IMR-90 (cell line): ENCODE results near the gene CDA. TPM values are rescaled to one million over a fixed set of nuclear protein-coding genes. Genes with fewer than 3 reads are reported as not detected.

Experiments
- ATAC-seq: fragments of 200-7000 bp; cut with Tn5 transposase; 2 replicates; pipeline ENCODE4 v1.9.1; 2020; ENCODE audit warnings: low read depth, mild to moderate bottlenecking, moderate library complexity
- BruUV-seq: library from RNA; stranded (reverse); fragments of 400-500 nt; replicated peaks from 2 replicates; lab custom pipeline; 2021; lab: Mats Ljungman, UMichigan
- CTCF ChIA-PET: fragments of 300-600 bp; formaldehyde crosslinking; extraction: SDS; loops from one replicate; lab custom pipeline; 2021; ENCODE audit warnings: antibody characterized with exemption; lab: Yijun Ruan, JAX
- POLR2A ChIA-PET: fragments of 300-600 bp; sonication (Branson Sonifier 250); formaldehyde crosslinking; loops from one replicate; lab custom pipeline; 2022; ENCODE audit warnings: antibody characterized with exemption; ENCODE audit not compliant: unreplicated experiment; lab: Charles Lee
- DNase-seq: peaks from one replicate; pipeline ENCODE4 v3.0.0; 2013
- H2AFZ ChIP-seq: replicated peaks from 2 replicates; pipeline ENCODE3; 2013; ENCODE audit warnings: low read length, mild to moderate bottlenecking; ENCODE audit not compliant: poor library complexity
- H2AK5ac ChIP-seq: 2 replicates; pipeline ENCODE4 v1.6.1; 2013; ENCODE audit warnings: low read depth, low read length, inconsistent platforms
- H2AK9ac ChIP-seq: replicated peaks from 2 replicates; pipeline ENCODE3; 2013; ENCODE audit warnings: mild to moderate bottlenecking, low read depth, low read length, moderate library complexity; ENCODE audit not compliant: poor library complexity
- H2BK120ac ChIP-seq: 2 replicates; pipeline ENCODE4 v1.6.1; 2013; ENCODE audit warnings: low read depth, low read length, inconsistent platforms
- H2BK15ac ChIP-seq: 3 replicates; pipeline ENCODE4 v1.6.1; 2013; ENCODE audit warnings: low read depth, low read length, inconsistent platforms
- H2BK20ac ChIP-seq: 2 replicates; pipeline ENCODE4 v1.6.1; 2013; ENCODE audit warnings: low read depth, mild to moderate bottlenecking, inconsistent platforms, low read length, moderate library complexity
- H2BK5ac ChIP-seq: 2 replicates; pipeline ENCODE4 v1.6.1; 2013; ENCODE audit warnings: mild to moderate bottlenecking, low read depth, low read length, inconsistent platforms; ENCODE audit not compliant: poor library complexity, severe bottlenecking
- H3K14ac ChIP-seq: replicated peaks from 2 replicates; pipeline ENCODE4 v1.6.1; 2013; ENCODE audit warnings: low read depth, low read length, inconsistent platforms
- H3K18ac ChIP-seq: 2 replicates; pipeline ENCODE4 v1.6.1; 2013; ENCODE audit warnings: low read depth, low read length, control low read depth
- H3K23ac ChIP-seq: 2 replicates; pipeline ENCODE4 v1.6.1; 2013; ENCODE audit warnings: low read depth, low read length, inconsistent platforms
- H3K27ac ChIP-seq: 2 replicates; pipeline ENCODE4 v1.5.1; 2013; ENCODE audit warnings: mild to moderate bottlenecking, control low read depth, low read length; ENCODE audit not compliant: insufficient read depth
- H3K27me3 ChIP-seq: 2 replicates; pipeline ENCODE4 v1.6.1; 2013; ENCODE audit warnings: low read length; ENCODE audit not compliant: control insufficient read depth, insufficient read depth
- H3K36me3 ChIP-seq: 2 replicates; pipeline ENCODE4 v1.6.1; 2013; ENCODE audit warnings: low read length, mixed read lengths; ENCODE audit not compliant: control insufficient read depth, insufficient read depth
- H3K4ac ChIP-seq: 2 replicates; pipeline ENCODE4 v1.6.1; 2013; ENCODE audit warnings: low read depth, low read length, inconsistent platforms
- H3K4me1 ChIP-seq: 2 replicates; pipeline ENCODE4 v1.6.1; 2013; ENCODE audit warnings: low read length, mixed read lengths; ENCODE audit not compliant: control insufficient read depth, insufficient read depth
- H3K4me2 ChIP-seq: 2 replicates; pipeline ENCODE4 v1.6.1; 2013; ENCODE audit warnings: low read depth, mild to moderate bottlenecking, control low read depth, low read length, moderate library complexity
- H3K4me3 ChIP-seq: 2 replicates; pipeline ENCODE4 v1.5.1; 2013; ENCODE audit warnings: low read depth, mild to moderate bottlenecking, control low read depth, low read length, moderate library complexity; ENCODE audit not compliant: insufficient read depth
- H3K56ac ChIP-seq: 2 replicates; pipeline ENCODE4 v1.6.1; 2013; ENCODE audit warnings: low read length, inconsistent platforms; ENCODE audit not compliant: insufficient read depth; ENCODE audit errors: extremely low read depth
- H3K79me1 ChIP-seq, 2 experiments: 2 replicates each; pipeline ENCODE4 v1.6.1; 2013; ENCODE audit warnings: low read length in 2 of 2, inconsistent platforms in 1 of 2, low read depth in 1 of 2
- H3K9ac ChIP-seq: 2 replicates; pipeline ENCODE4 v1.6.1; 2013; ENCODE audit warnings: low read depth, low read length, control low read depth
- H3K9me1 ChIP-seq: 2 replicates; pipeline ENCODE4 v1.6.1; 2013; ENCODE audit warnings: low read length, inconsistent platforms; ENCODE audit not compliant: insufficient read depth
- H3K9me3 ChIP-seq: 2 replicates; pipeline ENCODE4 v1.6.1; 2013; ENCODE audit warnings: low read length; ENCODE audit not compliant: control insufficient read depth, insufficient read depth
- H4K20me1 ChIP-seq: 2 replicates; pipeline ENCODE4 v1.6.1; 2013; ENCODE audit warnings: low read length, inconsistent platforms; ENCODE audit not compliant: insufficient read depth
- H4K5ac ChIP-seq: 2 replicates; pipeline ENCODE4 v1.6.1; 2013; ENCODE audit warnings: mild to moderate bottlenecking, low read depth, low read length, control low read depth
- H4K8ac ChIP-seq, 2 experiments: 2 replicates each; pipeline ENCODE4 v1.6.1; 2013; ENCODE audit warnings: low read depth in 2 of 2, low read length in 2 of 2, control low read depth in 1 of 2, inconsistent platforms in 1 of 2
- H4K91ac ChIP-seq: 2 replicates; pipeline ENCODE4 v1.6.1; 2013; ENCODE audit warnings: low read depth, low read length, inconsistent platforms; ENCODE audit not compliant: insufficient read depth
- CHD1 ChIP-seq: IDR thresholded peaks from 2 replicates; pipeline ENCODE4 v1.6.1; 2012; ENCODE audit warnings: low read depth, low read length, improper control_type of control experiment
- WGBS, 2 experiments: methylation state at CpG; one replicate each; pipeline versions ENCODE4 v1.1.5 to v1.1.7; 2013; ENCODE audit warnings: missing lambda C conversion rate in 2 of 2; ENCODE audit not compliant: insufficient read length in 1 of 2; ENCODE audit errors: extremely low coverage in 2 of 2; 5-methylcytosine and 5-hydroxymethylcytosine counted together
- dilution Hi-C: fragments of 300-500 bp; cut with HindIII; formaldehyde crosslinking; loops from one replicate; pipeline ENCODE4 v1.14.3; 2018; ENCODE audit warnings: low sequenced_read_pairs; ENCODE audit not compliant: unreplicated experiment
- in situ Hi-C: fragments of 300-500 bp; cut with MboI; formaldehyde crosslinking; loops from 3 replicates; pipeline ENCODE4 v1.14.3; 2019; ENCODE audit warnings: low sequenced_read_pairs, inconsistent platforms, mixed read lengths
- intact Hi-C: fragments of 100-400 bp; cut with micrococcal nuclease; formaldehyde crosslinking; loops from 2 replicates; pipeline ENCODE4 v1.10.0; 2022
- polyA plus RNA-seq, 3 experiments: library from polyadenylated mRNA; depleted of rRNA; stranded (reverse); fragments of >200 nt; gene quantifications; 2 replicates each; pipeline ENCODE4 v1.2.3, GENCODE V29; 2012; ENCODE audit warnings: low replicate concordance in 1 of 3
- total RNA-seq: library from RNA; depleted of rRNA; stranded (reverse); fragments of >200 nt; gene quantifications from 2 replicates; pipeline ENCODE4 v1.2.3, GENCODE V29; 2012

CDA gene
- total and polyA plus RNA-seq, 2 of the 4 experiments (the other 2 are of a cell fraction): 0.90 to 9.4 TPM

DNA sequence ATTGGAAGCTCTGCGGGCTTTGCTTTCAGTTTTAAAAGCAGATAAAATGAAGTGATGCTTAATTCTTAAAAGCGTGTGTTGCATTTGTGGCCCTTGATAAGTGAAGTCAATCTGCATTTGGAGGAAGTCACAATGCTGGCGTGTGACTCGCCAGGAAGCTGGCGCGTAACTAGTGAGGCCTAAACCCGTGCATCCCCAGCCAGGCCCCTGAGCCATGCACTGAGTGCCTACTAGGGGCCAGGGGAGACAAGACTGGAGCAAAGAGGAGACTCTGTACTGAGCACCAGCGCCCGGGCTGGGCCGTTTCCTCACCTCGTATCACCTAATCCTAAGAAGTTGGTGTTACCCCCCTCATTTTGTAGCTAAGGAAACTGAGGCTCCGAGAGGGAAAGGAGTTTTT lies 76.8 kb downstream of the CDA start:
- POLR2A ChIA-PET: interaction anchor here (0.6 kb wide), 1 partner anchor 79 kb away, joined by 3 read pairs; no protein-coding TSS in a partner anchor
- peaks cover 4% of the 10 kb centered on the region for H3K4me1 ChIP-seq
- no peak overlapping the region for H2BK15ac ChIP-seq
- H3K4ac ChIP-seq: no peak overlapping the region
- H2BK120ac ChIP-seq: no peak overlapping the region
- no peak overlapping the region for H4K91ac ChIP-seq
- H2AK9ac ChIP-seq: no peak overlapping the region
- no peak for TF ChIP-seq CHD1
- no peak overlapping the region for H3K27ac ChIP-seq
- no peak overlapping the region for H3K14ac ChIP-seq
- H3K27me3 ChIP-seq: no peaks in the 10 kb centered on the region
- H2BK5ac ChIP-seq: no peak overlapping the region
- H3K56ac ChIP-seq: no peak overlapping the region
- H3K18ac ChIP-seq: no peak overlapping the region
- no peaks in the 10 kb centered on the region for H3K36me3 ChIP-seq
- H3K9ac ChIP-seq: no peak overlapping the region
- H2AK5ac ChIP-seq: no peak overlapping the region
- H3K9me1 ChIP-seq: peaks cover 9% of the 10 kb centered on the region
- H4K5ac ChIP-seq: no peak overlapping the region
- BruUV-seq: no TSS peak
- ATAC-seq: no peak
- no peak overlapping the region for H3K4me3 ChIP-seq
- H4K20me1 ChIP-seq: no peaks in the 10 kb centered on the region
- peaks cover 8 to 14% of the 10 kb centered on the region in 2 experiments for H3K79me1 ChIP-seq
- DNase-seq: no peak
- no peak overlapping the region for H2BK20ac ChIP-seq
- no peak overlapping the region for H3K4me2 ChIP-seq
- H2AFZ ChIP-seq: no peak overlapping the region
- intact Hi-C loops: no loop called here
- dilution Hi-C loops: no loop called here
- no peak overlapping the region for H3K23ac ChIP-seq
- H4K8ac ChIP-seq: no peak overlapping the region
- in situ Hi-C loops: no loop called here
- no peaks in the 10 kb centered on the region for H3K9me3 ChIP-seq
- CTCF ChIA-PET: no interaction called here
- 87% methylated on average over 4 of the region's 12 CpGs; no CpG with 5 or more reads in 1 of the 2 experiments for WGBS, 2 experiments
